Measurements from ENCODE around the gene AGER. TPM values are rescaled to one million over a fixed set of nuclear protein-coding genes. Genes with fewer than 3 reads are reported as not detected.

The AGER gene
- total RNA-seq, 4 donors from 2014 or later = 4.0 to 12.7 (median 5.8) TPM

GRCh38 chr6:32173051-32173727 is 10.9 kb downstream of the AGER start:
- peaks cover 0 to 34% (median 0%) of the 10 kb centered on the region in 3 donors for H3K36me3 ChIP-seq
- DNase-seq (ENCODE audit: low spot score in 2 of 2) = no peak
- peak overlapping the region in 2 of 4 donors; percentile 34 to 36 for H3K27ac ChIP-seq
- H3K9me3 ChIP-seq = no peaks in the 10 kb centered on the region
- H3K27me3 ChIP-seq = no peaks in the 10 kb centered on the region
- 53 to 70% methylated on average over 4 of the region's 4 CpGs for WGBS, 2 donors
- H3K4me1 ChIP-seq = peaks cover 0 to 70% (median 28%) of the 10 kb centered on the region in 4 donors
- no peak overlapping the region for H3K4me3 ChIP-seq
- no peak for TF ChIP-seq CTCF (IDR thresholded peaks at IDR 0.05)
- no peak for TF ChIP-seq POLR2A (IDR thresholded peaks at IDR 0.05)
- TF ChIP-seq EP300 (IDR thresholded peaks at IDR 0.05) = no peak

GRCh38 chr6:32171234-32171633 is 12.8 kb downstream of the AGER start:
- Histone ChIP-seq H3K27me3 (no peaks in the 10 kb centered on the region), H3K27ac (peak overlapping the region in 1 of 4 donors; percentile 88), H3K4me1 (peaks cover 0 to 79% (median 29%) of the 10 kb centered on the region in 4 donors), H3K36me3 (peaks cover 0 to 53% (median 3%) of the 10 kb centered on the region in 3 donors), H3K9me3 (no peaks in the 10 kb centered on the region), H3K4me3 (no peak overlapping the region)
- no peak for TF ChIP-seq POLR2A (IDR thresholded peaks at IDR 0.05)
- TF ChIP-seq CTCF (IDR thresholded peaks at IDR 0.05) = no peak
- TF ChIP-seq EP300 (IDR thresholded peaks at IDR 0.05) = no peak
- 88 to 97% methylated on average over 6 of the region's 6 CpGs for WGBS, 2 donors
- DNase-seq (ENCODE audit: low spot score in 2 of 2) = no peak

GRCh38 chr6:32170294-32170693 is 13.8 kb downstream of the AGER start:
- Histone ChIP-seq H3K27ac (peak overlapping the region in 2 of 4 donors; percentile 78 to 88), H3K36me3 (peaks cover 0 to 63% (median 3%) of the 10 kb centered on the region in 3 donors), H3K27me3 (no peaks in the 10 kb centered on the region), H3K4me1 (peaks cover 0 to 82% (median 26%) of the 10 kb centered on the region in 4 donors), H3K9me3 (no peaks in the 10 kb centered on the region), H3K4me3 (no peak overlapping the region)
- WGBS, 2 donors = 79 to 82% methylated on average over 11 of the region's 11 CpGs
- DNase-seq (ENCODE audit: low spot score in 2 of 2) = no peak
- TF ChIP-seq CTCF (IDR thresholded peaks at IDR 0.05) (no peak), EP300 (IDR thresholded peaks at IDR 0.05) (no peak), POLR2A (IDR thresholded peaks at IDR 0.05) (no peak)

- TF ChIP-seq CTCF (IDR thresholded peaks at IDR 0.05) (no peak), EP300 (IDR thresholded peaks at IDR 0.05) (no peak), POLR2A (IDR thresholded peaks at IDR 0.05) (no peak)
Measured at GRCh38 chr6:32168807-32169591, 15.1 kb downstream of the AGER start.

GRCh38 chr6:32168350-32168749 is 15.7 kb downstream of the AGER start:
- Histone ChIP-seq H3K4me3 (no peak overlapping the region), H3K4me1 (peaks cover under 1 to 73% (median 16%) of the 10 kb centered on the region in 4 donors), H3K36me3 (peaks cover 0 to 80% (median 3%) of the 10 kb centered on the region in 3 donors), H3K9me3 (no peaks in the 10 kb centered on the region), H3K27me3 (no peaks in the 10 kb centered on the region), H3K27ac (peak overlapping the region; percentile 59 to 88 (median 68))
- no peak for TF ChIP-seq POLR2A (IDR thresholded peaks at IDR 0.05)
- no peak for TF ChIP-seq CTCF (IDR thresholded peaks at IDR 0.05)
- TF ChIP-seq EP300 (IDR thresholded peaks at IDR 0.05) = no peak
- 60 to 61% methylated on average over 2 of the region's 2 CpGs for WGBS, 2 donors
- no peak for DNase-seq (ENCODE audit: low spot score in 2 of 2)

More at GRCh38 chr6:32168807-32169591, 15.1 kb downstream of the AGER start:
- 44 to 56% methylated on average over 11 of the region's 11 CpGs for WGBS, 2 donors
- H3K9me3 ChIP-seq = no peaks in the 10 kb centered on the region
- H3K27ac ChIP-seq = peak overlapping the region; percentile 59 to 88 (median 68)
- H3K4me1 ChIP-seq = peaks cover 0 to 74% (median 15%) of the 10 kb centered on the region in 4 donors
- no peaks in the 10 kb centered on the region for H3K27me3 ChIP-seq
- H3K36me3 ChIP-seq = peaks cover 0 to 75% (median 3%) of the 10 kb centered on the region in 3 donors
- no peak overlapping the region for H3K4me3 ChIP-seq
- no peak for DNase-seq (ENCODE audit: low spot score in 2 of 2)
